EH (cell line): Measurements from ENCODE around the gene ANKFN1.

Source experiments
- DNase-seq: peaks from one replicate; pipeline ENCODE4 v3.0.0-alpha.2; 2015; ENCODE audit warnings: low read depth

ANKFN1 gene

GRCh38 chr17:56152874-56153602 lies at the start of gene ANKFN1:
TSS of gene ANKFN1 (plus strand) at chr17:56153475. CDS start at chr17:56212668, 59,193 bp downstream.
- no peak for DNase-seq

GRCh38 chr17:56108811-56109284 lies 44.4 kb upstream of the ANKFN1 start:
- no peak for DNase-seq

- DNase-seq, result no peak
These were observed 43.4 kb upstream of the ANKFN1 start for GRCh38 chr17:56109836-56110235.

- DNase-seq, result no peak
These were observed 42.7 kb upstream of the ANKFN1 start for GRCh38 chr17:56110463-56111135.

GRCh38 chr17:56111706-56112485 lies 41.4 kb upstream of the ANKFN1 start:
- DNase-seq, result peak; percentile 80

- DNase-seq, result no peak
These were observed 39.8 kb upstream of the ANKFN1 start for GRCh38 chr17:56113486-56113885.

GRCh38 chr17:56114469-56114868 lies 38.8 kb upstream of the ANKFN1 start:
- no peak for DNase-seq

GRCh38 chr17:56119191-56119590 lies 34.1 kb upstream of the ANKFN1 start:
- peak; percentile 19 for DNase-seq

GRCh38 chr17:56119936-56120335 lies 33.3 kb upstream of the ANKFN1 start:
- DNase-seq, result peak; percentile 4

GRCh38 chr17:56121191-56122051 lies 31.9 kb upstream of the ANKFN1 start:
- peak; percentile 15 for DNase-seq

- peak; percentile 91 for DNase-seq
These were observed 27.1 kb upstream of the ANKFN1 start for GRCh38 chr17:56125830-56126819.

- DNase-seq, result no peak
These were observed 23.2 kb upstream of the ANKFN1 start for GRCh38 chr17:56130026-56130425.

- DNase-seq, result no peak
These were observed 22.6 kb upstream of the ANKFN1 start for GRCh38 chr17:56130631-56131030.

GRCh38 chr17:56131431-56131830 lies 21.8 kb upstream of the ANKFN1 start:
- DNase-seq, result peak; percentile 7

GRCh38 chr17:56136301-56136700 lies 17.0 kb upstream of the ANKFN1 start:
- no peak for DNase-seq

GRCh38 chr17:56141046-56141839 lies 12.0 kb upstream of the ANKFN1 start:
- DNase-seq, result peak; percentile 76

GRCh38 chr17:56142325-56142724 lies 10.9 kb upstream of the ANKFN1 start:
- peak; percentile 92 for DNase-seq

- DNase-seq, result no peak
These were observed 10.5 kb upstream of the ANKFN1 start for GRCh38 chr17:56142781-56143180.

GRCh38 chr17:56144223-56144622 lies 9.1 kb upstream of the ANKFN1 start:
- DNase-seq, result no peak

- DNase-seq, result no peak
These were observed 6.7 kb upstream of the ANKFN1 start for GRCh38 chr17:56146534-56146933.
